Measurements from ENCODE around the gene PRICKLE2. TPM values are rescaled to one million over a fixed set of nuclear protein-coding genes. Genes with fewer than 3 reads are reported as not detected.

The PRICKLE2 gene
- total RNA-seq, 1 donor from 2014 or later: 37.2 TPM

GRCh38 chr3:64232821-64233220 lies 7.6 kb upstream of the PRICKLE2 start:
- ATAC-seq: no peak
- H3K27me3 ChIP-seq: no peaks in the 10 kb centered on the region
- H3K36me3 ChIP-seq: no peaks in the 10 kb centered on the region

GRCh38 chr3:64229903-64230302 lies 4.6 kb upstream of the PRICKLE2 start:
- intact Hi-C loops (cut with DNase I): no loop called here

More at GRCh38 chr3:64232821-64233220, 7.6 kb upstream of the PRICKLE2 start:
- no peak for DNase-seq
- Histone ChIP-seq H3K4me1 (no peaks in the 10 kb centered on the region), H3K27ac (no peak overlapping the region), H3K4me3 (no peak overlapping the region), H3K9me3 (no peaks in the 10 kb centered on the region)
- TF ChIP-seq CTCF (IDR thresholded peaks at IDR 0.05): no peak
- intact Hi-C loops (cut with DNase I): no loop called here

GRCh38 chr3:64228110-64228509 lies 2.8 kb upstream of the PRICKLE2 start:
- intact Hi-C loops (cut with DNase I): no loop called here
- Histone ChIP-seq H3K4me1 (peaks cover 11% of the 10 kb centered on the region), H3K4me3 (no peak overlapping the region), H3K9me3 (no peaks in the 10 kb centered on the region), H3K27ac (no peak overlapping the region), H3K36me3 (no peaks in the 10 kb centered on the region), H3K27me3 (no peaks in the 10 kb centered on the region)
- no peak for TF ChIP-seq CTCF (IDR thresholded peaks at IDR 0.05)
- DNase-seq (no peak), ATAC-seq (no peak)

More at GRCh38 chr3:64229903-64230302, 4.6 kb upstream of the PRICKLE2 start:
- Histone ChIP-seq H3K4me3 (no peak overlapping the region), H3K4me1 (peaks cover 6% of the 10 kb centered on the region), H3K27me3 (no peaks in the 10 kb centered on the region), H3K27ac (no peak overlapping the region), H3K36me3 (no peaks in the 10 kb centered on the region), H3K9me3 (no peaks in the 10 kb centered on the region)
- TF ChIP-seq CTCF (IDR thresholded peaks at IDR 0.05): no peak
- ATAC-seq (peak; percentile 13), DNase-seq (no peak)

- DNase-seq: no peak
- Histone ChIP-seq H3K4me1 (peaks cover 13% of the 10 kb centered on the region), H3K4me3 (no peak overlapping the region), H3K9me3 (no peaks in the 10 kb centered on the region), H3K36me3 (no peaks in the 10 kb centered on the region), H3K27me3 (no peaks in the 10 kb centered on the region), H3K27ac (no peak overlapping the region)
- intact Hi-C loops (cut with DNase I): no loop called here
- TF ChIP-seq CTCF (IDR thresholded peaks at IDR 0.05): no peak
- no peak for ATAC-seq
Observed at GRCh38 chr3:64226730-64227129, 1.5 kb upstream of the PRICKLE2 start.

- Histone ChIP-seq H3K36me3 (no peaks in the 10 kb centered on the region), H3K27ac (peak overlapping the region; percentile 28), H3K4me3 (peak overlapping the region; percentile 12), H3K4me1 (peaks cover 17% of the 10 kb centered on the region), H3K27me3 (no peaks in the 10 kb centered on the region), H3K9me3 (no peaks in the 10 kb centered on the region)
- no peak for TF ChIP-seq CTCF (IDR thresholded peaks at IDR 0.05)
- intact Hi-C loops (cut with DNase I): no loop called here
- DNase-seq (no peak), ATAC-seq (no peak)
Observed at GRCh38 chr3:64225695-64226499, 631 bp upstream of the PRICKLE2 start.
